Neuronal stem cell (in vitro differentiated cells): Measurements from ENCODE around the gene PAPSS2.

Experiments used
- DNase-seq: peaks from one replicate; pipeline ENCODE4 v3.0.0-alpha.2; 2013; ENCODE audit warnings: low spot score
- H2AFZ ChIP-seq: one replicate; pipeline ENCODE4 v1.6.1; 2013; ENCODE audit warnings: mild to moderate bottlenecking, low read length, inconsistent platforms
- H2AK5ac ChIP-seq: 2 replicates; pipeline ENCODE4 v1.6.1; 2013; ENCODE audit warnings: low read depth, mild to moderate bottlenecking, inconsistent platforms, low read length, moderate library complexity, mixed read lengths
- H2BK120ac ChIP-seq: 2 replicates; pipeline ENCODE4 v1.6.1; 2013; ENCODE audit warnings: low read depth, mild to moderate bottlenecking, inconsistent platforms, low read length, moderate library complexity, mixed read lengths
- H2BK12ac ChIP-seq: one replicate; pipeline ENCODE4 v1.6.1; 2013; ENCODE audit warnings: low read length, inconsistent platforms
- H2BK15ac ChIP-seq: 2 replicates; pipeline ENCODE4 v1.6.1; 2013; ENCODE audit warnings: mild to moderate bottlenecking, low read length, inconsistent platforms, mixed read lengths
- H2BK5ac ChIP-seq: one replicate; pipeline ENCODE4 v1.6.1; 2013; ENCODE audit warnings: inconsistent platforms, mild to moderate bottlenecking, low read length, moderate library complexity
- H3K14ac ChIP-seq: one replicate; pipeline ENCODE4 v1.6.1; 2013; ENCODE audit warnings: low read length, inconsistent platforms
- H3K18ac ChIP-seq: 2 replicates; pipeline ENCODE4 v1.6.1; 2013; ENCODE audit warnings: low read length, inconsistent platforms
- H3K23ac ChIP-seq: 2 replicates; pipeline ENCODE4 v1.6.1; 2013; ENCODE audit warnings: low read depth, mild to moderate bottlenecking, mixed read lengths, low read length, inconsistent platforms; ENCODE audit not compliant: poor library complexity
- H3K27ac ChIP-seq: replicated peaks from 3 replicates; pipeline ENCODE4 v1.5.1; 2013; ENCODE audit warnings: low read length, inconsistent platforms
- H3K27me3 ChIP-seq, 3 experiments: 2 replicates each; pipeline ENCODE4 v1.6.1; 2013; ENCODE audit warnings: low read length in 3 of 3, mild to moderate bottlenecking in 2 of 3, inconsistent platforms in 1 of 3, low read depth in 1 of 3, mixed read lengths in 1 of 3, moderate library complexity in 1 of 3; ENCODE audit not compliant: control insufficient read depth in 3 of 3, insufficient read depth in 3 of 3
- H3K36me3 ChIP-seq, 2 donors: replicated peaks in 1 of 2; 2 replicates each; pipeline ENCODE4 v1.6.1; 2013; ENCODE audit warnings: low read length in 2 of 2; ENCODE audit not compliant: control insufficient read depth in 2 of 2, insufficient read depth in 2 of 2
- H3K4ac ChIP-seq: 2 replicates; pipeline ENCODE4 v1.6.1; 2013; ENCODE audit warnings: inconsistent platforms, mild to moderate bottlenecking, low read length, moderate library complexity
- H3K4me1 ChIP-seq, 2 donors: 1 replicate in 1 of 2; 2 replicates in 1 of 2; pipeline ENCODE4 v1.6.1; 2013; ENCODE audit warnings: low read length in 2 of 2, low read depth in 1 of 2; ENCODE audit not compliant: control insufficient read depth in 2 of 2, insufficient read depth in 1 of 2
- H3K4me2 ChIP-seq: one replicate; pipeline ENCODE4 v1.6.1; 2013; ENCODE audit warnings: mild to moderate bottlenecking, low read length, inconsistent platforms; ENCODE audit not compliant: insufficient read depth, poor library complexity, severe bottlenecking
- H3K4me3 ChIP-seq, 2 donors: 2 replicates each; pipeline ENCODE4 v1.5.1; 2013; ENCODE audit warnings: low read length in 2 of 2, mild to moderate bottlenecking in 2 of 2, inconsistent platforms in 1 of 2, moderate library complexity in 1 of 2
- H3K79me1 ChIP-seq: one replicate; pipeline ENCODE4 v1.6.1; 2013; ENCODE audit warnings: low read depth, mild to moderate bottlenecking, inconsistent platforms, low read length, moderate library complexity
- H3K9ac ChIP-seq: one replicate; pipeline ENCODE4 v1.6.1; 2013; ENCODE audit warnings: mild to moderate bottlenecking, low read depth, low read length, inconsistent platforms; ENCODE audit not compliant: poor library complexity
- H3K9me3 ChIP-seq, 2 donors: replicated peaks in 1 of 2; 2 replicates each; pipeline versions ENCODE3 to v1.6.1; 2013; ENCODE audit warnings: low read length in 2 of 2, mild to moderate bottlenecking in 2 of 2, inconsistent platforms in 1 of 2, low read depth in 1 of 2, mixed read lengths in 1 of 2, moderate library complexity in 1 of 2; ENCODE audit not compliant: control insufficient read depth in 2 of 2, insufficient read depth in 1 of 2
- H4K8ac ChIP-seq: one replicate; pipeline ENCODE4 v1.6.1; 2013; ENCODE audit warnings: low read depth, mild to moderate bottlenecking, inconsistent platforms, low read length, moderate library complexity
- H4K91ac ChIP-seq: one replicate; pipeline ENCODE4 v1.6.1; 2013; ENCODE audit warnings: low read length, low read depth, mild to moderate bottlenecking, inconsistent platforms; ENCODE audit not compliant: poor library complexity
- WGBS, 2 donors: extraction: QIAGEN DNeasy Blood & Tissue Kit; methylation state at CpG; one replicate each; pipeline ENCODE4 v1.1.7; 2013; ENCODE audit warnings: missing lambda C conversion rate in 2 of 2, mixed read lengths in 1 of 2; ENCODE audit not compliant: insufficient read length in 2 of 2, insufficient replicate concordance in 1 of 2; ENCODE audit errors: extremely low coverage in 2 of 2; 5-methylcytosine and 5-hydroxymethylcytosine counted together

The PAPSS2 gene

DNA sequence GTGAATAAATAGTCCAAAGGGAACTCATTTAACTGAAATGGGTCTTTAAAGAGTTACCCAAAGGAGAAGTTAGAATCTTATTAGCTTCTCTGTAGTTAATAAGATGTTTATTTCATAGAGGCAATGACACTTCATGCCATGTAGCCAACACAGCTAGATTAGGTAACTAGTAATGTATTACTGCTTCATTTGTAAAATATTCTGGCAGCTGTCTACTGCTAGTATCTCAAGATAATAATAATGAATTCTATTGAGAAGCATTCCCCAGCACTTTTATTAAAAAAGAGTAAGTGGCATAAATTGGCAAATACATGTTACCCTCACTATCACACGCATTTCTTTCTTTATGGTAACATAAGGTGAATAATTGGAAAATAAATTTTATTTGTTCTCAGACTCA, 10.1 kb downstream of the PAPSS2 start:
- Histone ChIP-seq H3K14ac (no peak overlapping the region), H4K91ac (no peak overlapping the region), H2AFZ (no peak overlapping the region), H2BK15ac (no peak overlapping the region), H2BK5ac (no peak overlapping the region), H3K9ac (no peak overlapping the region), H3K27me3 (no peaks in the 10 kb centered on the region), H3K4me3 (no peak overlapping the region), H3K79me1 (no peaks in the 10 kb centered on the region), H2BK120ac (no peak overlapping the region), H3K23ac (no peak overlapping the region), H3K4ac (no peak overlapping the region), H3K18ac (no peak overlapping the region), H4K8ac (no peak overlapping the region), H3K9me3 (no peaks in the 10 kb centered on the region), H3K27ac (no peak overlapping the region), H3K4me2 (no peak overlapping the region), H3K4me1 (no peaks in the 10 kb centered on the region), H3K36me3 (no peaks in the 10 kb centered on the region), H2AK5ac (no peak overlapping the region), H2BK12ac (no peak overlapping the region)
- no CpG with 5 or more reads among the region's 1 CpG for WGBS, 2 donors
- no peak for DNase-seq

DNA sequence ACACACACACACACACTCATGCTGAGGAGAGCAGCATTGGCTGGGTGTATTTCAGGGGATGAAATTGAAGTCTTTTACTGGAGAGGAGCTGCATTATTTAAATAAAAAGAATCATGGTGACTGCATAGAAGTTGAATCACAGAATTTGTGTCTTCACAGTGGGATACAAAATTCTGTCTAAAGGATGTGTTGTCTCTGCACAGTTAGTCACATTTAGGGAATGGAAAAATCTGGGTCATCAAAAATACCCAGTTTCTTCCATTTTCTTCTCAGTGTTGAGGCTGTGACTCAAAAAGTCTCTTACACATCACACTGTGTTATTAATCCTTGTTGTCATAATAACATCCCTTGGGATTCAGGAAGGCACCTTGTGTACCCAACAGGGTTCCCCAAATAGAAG, 10.9 kb downstream of the PAPSS2 start:
- H3K27ac ChIP-seq: no peak overlapping the region

DNA sequence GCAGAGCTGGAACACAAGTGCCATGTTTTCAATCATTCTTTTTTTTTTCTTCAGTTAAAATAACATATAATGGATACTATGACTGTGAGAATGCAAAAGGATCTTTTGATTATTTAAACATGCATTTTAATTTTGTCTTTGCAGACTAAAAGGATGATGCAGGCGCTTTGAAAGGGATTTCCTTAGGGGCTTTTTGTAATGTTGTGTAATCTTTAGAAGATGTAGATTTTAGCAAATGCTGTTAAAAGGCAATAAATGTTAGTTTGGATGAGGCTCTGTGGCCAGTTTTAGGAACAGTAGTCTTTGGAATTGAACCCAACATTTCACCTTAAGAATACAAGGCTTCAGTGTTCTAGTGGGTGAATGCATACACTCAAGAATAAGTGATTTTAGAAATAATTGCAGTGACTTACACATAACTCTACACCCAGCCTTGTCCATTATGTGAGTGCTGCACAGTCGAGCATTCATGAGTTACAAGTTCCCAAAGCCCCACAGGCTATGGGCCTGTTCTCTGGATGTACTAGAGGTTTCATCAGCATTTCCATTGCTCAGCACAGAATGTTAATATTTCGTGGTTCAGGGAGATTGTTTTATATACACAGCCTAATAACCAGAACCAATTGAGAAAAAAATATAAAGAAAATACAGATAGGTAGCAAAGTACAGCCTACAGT, 11.6 kb downstream of the PAPSS2 start:
- no peaks in the 10 kb centered on the region for H3K4me1 ChIP-seq
- no peaks in the 10 kb centered on the region for H3K9me3 ChIP-seq
- no peak overlapping the region for H3K9ac ChIP-seq
- no peak overlapping the region for H3K23ac ChIP-seq
- H3K36me3 ChIP-seq: no peaks in the 10 kb centered on the region
- no peak overlapping the region for H2BK15ac ChIP-seq
- H2AFZ ChIP-seq: no peak overlapping the region
- H3K4ac ChIP-seq: no peak overlapping the region
- H3K79me1 ChIP-seq: no peaks in the 10 kb centered on the region
- WGBS, 2 donors: no CpG with 5 or more reads among the region's 3 CpGs
- H3K4me2 ChIP-seq: no peak overlapping the region
- H3K4me3 ChIP-seq: no peak overlapping the region
- H4K91ac ChIP-seq: no peak overlapping the region
- no peak for DNase-seq
- H3K27me3 ChIP-seq: no peaks in the 10 kb centered on the region
- H2BK12ac ChIP-seq: no peak overlapping the region
- no peak overlapping the region for H3K14ac ChIP-seq
- H2AK5ac ChIP-seq: no peak overlapping the region
- no peak overlapping the region for H2BK5ac ChIP-seq
- H4K8ac ChIP-seq: no peak overlapping the region
- H3K18ac ChIP-seq: no peak overlapping the region
- no peak overlapping the region for H3K27ac ChIP-seq
- no peak overlapping the region for H2BK120ac ChIP-seq

More for the DNA sequence above, 10.9 kb downstream of the PAPSS2 start:
- Histone ChIP-seq H2BK12ac (no peak overlapping the region), H3K4me1 (no peaks in the 10 kb centered on the region), H3K79me1 (no peaks in the 10 kb centered on the region), H2AFZ (no peak overlapping the region), H3K4me3 (no peak overlapping the region), H3K4me2 (no peak overlapping the region), H2BK5ac (no peak overlapping the region), H2BK120ac (no peak overlapping the region), H3K23ac (no peak overlapping the region), H2AK5ac (no peak overlapping the region), H3K4ac (no peak overlapping the region), H4K91ac (no peak overlapping the region), H3K9me3 (no peaks in the 10 kb centered on the region), H3K36me3 (no peaks in the 10 kb centered on the region), H3K14ac (no peak overlapping the region), H2BK15ac (no peak overlapping the region), H3K18ac (no peak overlapping the region), H3K27me3 (no peaks in the 10 kb centered on the region), H3K9ac (no peak overlapping the region), H4K8ac (no peak overlapping the region)
- DNase-seq: no peak

DNA sequence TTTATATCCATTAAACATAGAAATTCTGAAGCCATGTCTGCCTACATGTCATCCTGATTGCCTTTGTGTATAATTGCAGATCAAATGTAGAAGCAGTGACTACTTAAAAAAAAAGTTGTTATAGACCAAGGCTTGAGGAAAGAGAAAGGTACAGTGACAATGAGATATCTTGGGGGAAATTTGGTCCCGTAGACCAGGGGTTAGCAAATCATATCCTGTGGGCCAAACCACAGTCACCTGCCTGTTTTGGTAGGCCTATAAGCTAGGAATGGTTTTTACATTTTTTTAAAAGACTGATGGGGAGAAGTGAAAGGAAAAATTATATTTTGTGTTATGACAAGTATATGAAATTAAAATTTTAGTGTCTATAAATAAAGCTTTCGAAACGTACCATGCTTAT, 12.9 kb downstream of the PAPSS2 start:
- no peak overlapping the region for H3K14ac ChIP-seq
- no peak overlapping the region for H2AFZ ChIP-seq
- no peak overlapping the region for H3K9ac ChIP-seq
- no peaks in the 10 kb centered on the region for H3K36me3 ChIP-seq
- no peak overlapping the region for H3K27ac ChIP-seq
- no peak overlapping the region for H2BK5ac ChIP-seq
- H3K79me1 ChIP-seq: no peaks in the 10 kb centered on the region
- H3K4me2 ChIP-seq: no peak overlapping the region
- no peak overlapping the region for H4K8ac ChIP-seq
- H2BK12ac ChIP-seq: no peak overlapping the region
- no peak overlapping the region for H2BK120ac ChIP-seq
- no peak overlapping the region for H3K18ac ChIP-seq
- no peak for DNase-seq
- H3K4me3 ChIP-seq: no peak overlapping the region
- WGBS, 2 donors: no CpG with 5 or more reads among the region's 3 CpGs
- no peaks in the 10 kb centered on the region for H3K9me3 ChIP-seq
- H3K4ac ChIP-seq: no peak overlapping the region
- H2AK5ac ChIP-seq: no peak overlapping the region
- H3K27me3 ChIP-seq: no peaks in the 10 kb centered on the region
- no peak overlapping the region for H4K91ac ChIP-seq
- no peak overlapping the region for H2BK15ac ChIP-seq
- no peak overlapping the region for H3K23ac ChIP-seq
- H3K4me1 ChIP-seq: no peaks in the 10 kb centered on the region
